Mesodermal cell (in vitro differentiated cells): ENCODE results near the gene MRTFA.
A peak's percentile ranks its signal among the peaks of the same experiment; 100 is the strongest.
"Not testable (repeated sequence)": the region's sequence is repeated elsewhere in the genome, so short reads cannot be mapped to it uniquely, and the experiment has no call there.

ENCODE experiments used
- H3K27ac ChIP-seq: 2 replicates; pipeline ENCODE4 v1.7.0; 2013; ENCODE audit warnings: mild to moderate bottlenecking, low read depth, low read length, moderate library complexity; ENCODE audit not compliant: severe bottlenecking
- H3K36me3 ChIP-seq: 2 replicates; pipeline ENCODE4 v1.7.1; 2013; ENCODE audit warnings: mild to moderate bottlenecking, low read length, moderate library complexity; ENCODE audit not compliant: control insufficient read depth, insufficient read depth
- H3K4me1 ChIP-seq: one replicate; pipeline ENCODE4 v1.7.1; 2013; ENCODE audit warnings: mild to moderate bottlenecking, low read length; ENCODE audit not compliant: insufficient read depth, control insufficient read depth, poor library complexity, severe bottlenecking
- H3K4me3 ChIP-seq: 2 replicates; pipeline ENCODE4 v1.7.0; 2013; ENCODE audit warnings: low read length, control low read depth, mild to moderate bottlenecking; ENCODE audit not compliant: insufficient read depth, poor library complexity, severe bottlenecking; ENCODE audit errors: extremely low read depth
- H3K9me3 ChIP-seq: 2 replicates; pipeline ENCODE4 v1.7.1; 2013; ENCODE audit warnings: mild to moderate bottlenecking, low read length, moderate library complexity; ENCODE audit not compliant: control insufficient read depth
- WGBS, 2 experiments: methylation state at CpG; one replicate each; pipeline ENCODE4 v1.1.5; 2013; ENCODE audit warnings: missing lambda C conversion rate in 2 of 2; ENCODE audit not compliant: insufficient coverage in 2 of 2; 5-methylcytosine and 5-hydroxymethylcytosine counted together

MRTFA gene

DNA sequence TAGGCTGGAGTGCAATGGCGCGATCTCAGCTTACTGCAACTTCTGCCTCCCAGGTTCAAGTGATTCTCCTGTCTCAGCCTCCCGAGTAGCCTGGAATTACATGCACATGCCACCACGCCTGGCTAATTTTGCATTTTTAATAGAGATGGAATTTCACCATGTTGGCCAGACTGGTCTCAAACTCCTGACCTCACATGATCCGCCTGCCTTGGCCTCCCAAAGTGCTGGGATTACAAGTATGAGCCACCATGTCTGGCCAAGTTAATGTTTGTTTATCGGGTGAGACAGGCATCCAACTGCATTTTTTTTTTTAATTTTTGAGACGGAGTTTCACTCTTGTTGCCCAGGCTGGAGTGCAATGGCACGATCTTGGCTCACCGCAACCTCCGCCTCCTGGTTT lies 20.1 kb upstream of the MRTFA start:
- H3K27ac ChIP-seq, H3K4me3 ChIP-seq, H3K9me3 ChIP-seq, H3K36me3 ChIP-seq: not testable (repeated sequence)
- peaks cover 20% of the 10 kb centered on the region for H3K4me1 ChIP-seq
- WGBS, 2 experiments = 96 to 97% methylated on average over 6 to 10 of the region's 10 CpGs

DNA sequence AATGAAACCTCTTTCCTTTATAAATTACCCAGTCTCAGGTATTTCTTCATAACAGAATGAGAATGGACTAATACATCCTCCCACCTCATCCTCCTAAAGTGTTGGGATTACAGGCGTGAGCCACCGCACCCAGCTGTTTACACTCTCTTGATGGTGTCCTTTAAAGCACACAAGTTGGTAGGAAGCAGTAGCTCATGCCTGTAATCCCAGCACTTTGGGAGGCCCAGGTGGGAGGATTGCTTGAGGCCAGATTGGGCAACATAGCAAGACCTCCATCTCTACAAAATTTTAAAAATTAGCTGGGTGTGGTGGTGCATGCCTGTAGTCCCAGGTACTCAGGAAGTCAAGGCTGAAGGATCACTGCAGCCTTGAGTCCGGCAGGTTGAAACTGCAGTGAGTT lies 19.4 kb upstream of the MRTFA start:
- not testable (repeated sequence) for H3K9me3 ChIP-seq, H3K4me3 ChIP-seq, H3K27ac ChIP-seq, H3K36me3 ChIP-seq
- H3K4me1 ChIP-seq = peaks cover 24% of the 10 kb centered on the region
- WGBS, 2 experiments = 85 to 93% methylated on average over 2 to 3 of the region's 3 CpGs

DNA sequence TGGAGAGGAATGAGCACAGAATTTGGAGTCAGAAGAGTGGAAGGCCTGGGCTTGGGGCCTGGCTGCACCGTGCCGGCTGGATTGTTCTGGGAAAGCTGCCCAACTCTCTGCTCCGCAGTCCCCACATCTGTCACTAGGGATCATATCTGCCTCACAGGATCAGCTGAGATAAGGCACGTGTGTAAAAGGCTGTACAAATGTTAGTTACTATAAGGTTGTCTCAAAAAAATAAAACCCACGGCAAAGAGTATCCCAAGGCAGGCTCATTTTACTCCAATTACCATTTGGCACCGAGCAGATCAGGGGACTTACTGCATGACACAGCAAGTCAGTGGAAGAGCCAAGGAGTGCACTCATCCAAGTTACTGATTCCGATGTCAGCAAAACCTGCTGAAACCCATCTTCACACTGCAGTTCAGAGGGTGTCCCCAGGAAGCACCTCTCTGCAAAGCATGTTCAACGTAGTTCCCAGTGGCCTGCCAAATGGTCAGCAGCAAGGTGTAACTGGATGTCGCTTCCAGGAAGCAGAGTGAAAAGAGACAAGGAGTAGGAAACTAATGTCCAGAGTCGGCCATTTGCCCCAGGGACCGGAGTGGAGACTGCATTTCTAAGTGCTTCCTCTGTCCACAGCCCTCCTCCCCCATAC lies 18.1 kb upstream of the MRTFA start:
- Histone ChIP-seq H3K36me3 (no peaks in the 10 kb centered on the region), H3K27ac (peak overlapping the region; percentile 74), H3K9me3 (no peaks in the 10 kb centered on the region), H3K4me1 (peaks cover 25% of the 10 kb centered on the region), H3K4me3 (no peak overlapping the region)
- WGBS, 2 experiments = 87 to 89% methylated on average over 4 to 7 of the region's 11 CpGs

- no peaks in the 10 kb centered on the region for H3K36me3 ChIP-seq
- no peak overlapping the region for H3K27ac ChIP-seq
- H3K4me1 ChIP-seq = peaks cover 25% of the 10 kb centered on the region
- WGBS, 2 experiments = 92 to 99% methylated on average over 8 of the region's 9 CpGs
- H3K9me3 ChIP-seq = no peaks in the 10 kb centered on the region
- no peak overlapping the region for H3K4me3 ChIP-seq
Observed at GRCh38 chr22:40653361-40653760, 16.8 kb upstream of the MRTFA start.

- WGBS, 2 experiments = 40 to 46% methylated on average over 28 of the region's 33 CpGs
- H3K9me3 ChIP-seq = no peaks in the 10 kb centered on the region
- peaks cover 25% of the 10 kb centered on the region for H3K4me1 ChIP-seq
- peak overlapping the region; percentile 44 for H3K4me3 ChIP-seq
- H3K36me3 ChIP-seq = no peaks in the 10 kb centered on the region
- peak overlapping the region; percentile 96 for H3K27ac ChIP-seq
Observed at GRCh38 chr22:40651563-40652501, 15.3 kb upstream of the MRTFA start.

DNA sequence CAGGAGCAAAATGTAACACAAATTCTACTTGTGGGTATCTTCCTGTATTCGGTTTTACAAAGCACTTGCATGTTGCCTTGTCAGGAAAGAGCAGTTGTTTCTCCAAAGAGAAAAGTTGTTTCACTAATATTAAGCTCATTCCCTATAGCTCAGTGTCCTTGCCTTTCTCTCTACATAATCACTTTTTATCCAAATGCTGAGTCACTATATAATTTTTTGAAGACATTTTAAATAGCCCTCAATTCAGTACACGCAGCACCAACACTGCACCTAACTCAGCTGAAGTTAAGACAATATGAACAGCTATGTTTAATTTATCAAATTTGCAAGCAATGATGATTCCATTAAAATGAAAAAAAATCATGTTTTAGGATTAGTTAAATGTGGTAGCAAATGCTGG lies 14.5 kb upstream of the MRTFA start:
- H3K9me3 ChIP-seq = no peaks in the 10 kb centered on the region
- WGBS, 2 experiments = 80 to 92% methylated on average over 1 to 2 of the region's 2 CpGs
- peak overlapping the region; percentile 96 for H3K27ac ChIP-seq
- H3K36me3 ChIP-seq = no peaks in the 10 kb centered on the region
- H3K4me1 ChIP-seq = peaks cover 25% of the 10 kb centered on the region
- H3K4me3 ChIP-seq = no peak overlapping the region

GRCh38 chr22:40648386-40648785 lies 11.9 kb upstream of the MRTFA start:
- no peak overlapping the region for H3K4me3 ChIP-seq
- no peaks in the 10 kb centered on the region for H3K9me3 ChIP-seq
- no peak overlapping the region for H3K27ac ChIP-seq
- no peaks in the 10 kb centered on the region for H3K36me3 ChIP-seq
- 96 to 97% methylated on average over 6 to 9 of the region's 10 CpGs for WGBS, 2 experiments
- peaks cover 17% of the 10 kb centered on the region for H3K4me1 ChIP-seq

DNA sequence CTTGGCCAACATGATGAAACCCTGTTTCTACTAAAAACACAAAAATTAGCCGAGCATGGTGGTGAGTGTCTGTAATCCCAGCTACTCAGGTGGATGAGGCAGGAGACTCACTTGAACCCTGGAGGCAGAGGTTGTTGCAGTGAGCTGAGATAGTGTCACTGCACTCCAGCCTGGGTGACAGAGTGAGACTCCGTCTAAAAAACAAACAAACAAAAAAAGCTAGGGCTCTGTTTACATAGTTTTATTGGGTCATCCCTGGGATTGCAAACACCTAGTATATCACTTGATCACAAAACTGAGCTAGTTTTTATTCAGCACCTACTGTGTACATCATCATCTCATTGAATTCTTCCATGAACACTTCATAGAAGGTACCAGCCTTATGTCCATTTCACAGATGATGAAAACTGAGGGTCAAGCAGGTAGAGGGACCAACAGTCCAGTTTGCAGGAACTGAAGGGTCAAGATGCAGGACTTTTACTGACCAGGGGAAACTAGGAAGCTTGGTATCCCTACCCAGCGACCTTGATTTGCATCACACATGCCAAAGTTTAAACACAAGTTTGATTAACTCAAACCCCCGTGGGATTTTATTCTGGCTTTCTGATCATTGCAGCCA lies 9.2 kb upstream of the MRTFA start:
- no peaks in the 10 kb centered on the region for H3K9me3 ChIP-seq
- peaks cover 2% of the 10 kb centered on the region for H3K4me1 ChIP-seq
- no peaks in the 10 kb centered on the region for H3K36me3 ChIP-seq
- WGBS, 2 experiments = 78 to 84% methylated on average over 3 to 4 of the region's 4 CpGs
- no peak overlapping the region for H3K27ac ChIP-seq
- H3K4me3 ChIP-seq = no peak overlapping the region

DNA sequence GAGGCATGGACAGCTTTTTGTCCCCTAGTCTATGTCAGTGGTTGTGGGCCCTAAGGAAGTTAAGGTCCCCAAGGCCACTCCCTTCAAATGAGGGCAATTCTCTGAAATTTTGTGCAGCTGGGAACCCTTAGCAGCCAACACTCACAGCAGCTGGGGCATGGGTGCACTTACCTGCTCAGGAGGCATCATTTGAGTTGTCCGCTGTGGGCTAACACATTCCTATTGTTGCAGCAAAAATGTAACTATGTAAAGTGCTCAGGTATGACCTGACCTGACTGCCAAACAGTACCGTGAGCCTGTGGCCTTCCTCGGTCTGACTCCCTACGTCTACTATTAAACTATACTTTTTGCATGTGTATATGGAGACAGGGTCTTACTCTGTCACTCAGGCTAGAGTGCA lies 5.8 kb upstream of the MRTFA start:
- no peaks in the 10 kb centered on the region for H3K36me3 ChIP-seq
- peaks cover 5% of the 10 kb centered on the region for H3K4me1 ChIP-seq
- no peak overlapping the region for H3K27ac ChIP-seq
- no peak overlapping the region for H3K4me3 ChIP-seq
- 100% methylated on average over 1 of the region's 4 CpGs for WGBS, 2 experiments
- peaks cover 7% of the 10 kb centered on the region for H3K9me3 ChIP-seq

DNA sequence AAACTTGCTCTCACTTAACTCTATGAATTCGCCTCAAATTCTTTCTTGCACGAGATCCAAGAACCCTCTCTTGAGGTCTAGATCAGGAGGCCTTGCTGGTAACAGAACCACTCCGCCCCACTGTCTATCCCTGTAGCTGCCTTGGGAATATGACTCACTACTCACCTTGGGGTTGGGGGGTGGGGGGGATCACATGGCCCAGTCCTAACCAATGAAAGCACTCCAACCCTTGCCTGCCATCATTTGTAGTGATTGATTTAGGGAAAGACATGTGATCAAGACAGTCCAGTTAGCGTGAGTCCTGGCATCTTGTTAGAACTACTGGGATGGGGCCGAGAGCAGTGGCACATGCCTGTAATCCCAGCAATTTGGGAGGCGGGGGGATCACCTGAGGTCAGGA lies 4.8 kb upstream of the MRTFA start:
- WGBS, 2 experiments = 90 to 97% methylated on average over 5 to 6 of the region's 6 CpGs
- no peak overlapping the region for H3K27ac ChIP-seq
- peaks cover 7% of the 10 kb centered on the region for H3K9me3 ChIP-seq
- no peak overlapping the region for H3K4me3 ChIP-seq
- H3K4me1 ChIP-seq = peaks cover 9% of the 10 kb centered on the region
- no peaks in the 10 kb centered on the region for H3K36me3 ChIP-seq
